CD4-positive, alpha-beta T cell treated with Interleukin-12 subunit alpha and Interleukin-12 subunit beta, for 1 hour (primary cell): Measurements from ENCODE around the gene AOC2.
"Not testable (repeated sequence)": the region's sequence is repeated elsewhere in the genome, so short reads cannot be mapped to it uniquely, and the experiment has no call there.

Source experiments
- DNase-seq: peaks from one replicate; pipeline ENCODE4 v3.0.0-alpha.2; 2020

The AOC2 gene

GRCh38 chr17:42853968-42854790, 9.8 kb downstream of the AOC2 start:
- no peak for DNase-seq

- no peak for DNase-seq
Measured at GRCh38 chr17:42855048-42855596, 10.7 kb downstream of the AOC2 start.

- not testable (repeated sequence) for DNase-seq
Measured at GRCh38 chr17:42856093-42856492, 11.7 kb downstream of the AOC2 start.

GRCh38 chr17:42856516-42856915, 12.1 kb downstream of the AOC2 start:
- not testable (repeated sequence) for DNase-seq

- DNase-seq, result no peak
Measured at GRCh38 chr17:42857389-42857788, 13.0 kb downstream of the AOC2 start.

GRCh38 chr17:42865638-42866094, 21.3 kb downstream of the AOC2 start:
- no peak for DNase-seq

- DNase-seq, result no peak
Measured at GRCh38 chr17:42866216-42866615, 21.8 kb downstream of the AOC2 start.

- DNase-seq, result no peak
Measured at GRCh38 chr17:42866631-42867575, 22.5 kb downstream of the AOC2 start.

- not testable (repeated sequence) for DNase-seq
Measured at GRCh38 chr17:42867694-42868261, 23.4 kb downstream of the AOC2 start.

GRCh38 chr17:42868338-42868737, 24.0 kb downstream of the AOC2 start:
- no peak for DNase-seq

- no peak for DNase-seq
Measured at GRCh38 chr17:42871647-42872046, 27.3 kb downstream of the AOC2 start.

- no peak for DNase-seq
Measured at GRCh38 chr17:42872251-42872965, 28.0 kb downstream of the AOC2 start.

GRCh38 chr17:42873315-42873714, 28.9 kb downstream of the AOC2 start:
- DNase-seq, result no peak

GRCh38 chr17:42873932-42874695, 29.7 kb downstream of the AOC2 start:
- not testable (repeated sequence) for DNase-seq

GRCh38 chr17:42877037-42877436, 32.7 kb downstream of the AOC2 start:
- no peak for DNase-seq

GRCh38 chr17:42878123-42878880, 33.9 kb downstream of the AOC2 start:
- no peak for DNase-seq

- no peak for DNase-seq
Measured at GRCh38 chr17:42878924-42879595, 34.7 kb downstream of the AOC2 start.

GRCh38 chr17:42879596-42879985, 35.2 kb downstream of the AOC2 start:
- no peak for DNase-seq

GRCh38 chr17:42880776-42881310, 36.5 kb downstream of the AOC2 start:
- DNase-seq, result no peak

GRCh38 chr17:42881706-42882105, 37.3 kb downstream of the AOC2 start:
- DNase-seq, result not testable (repeated sequence)
